Measurements from ENCODE around the gene HSPG2. TPM values are rescaled to one million over a fixed set of nuclear protein-coding genes. Genes with fewer than 3 reads are reported as not detected.
A peak's percentile ranks its signal among the peaks of the same experiment; 100 is the strongest.

Gene HSPG2
- total and polyA plus RNA-seq, 2 of the 13 experiments (the other 11 are each of a cell fraction or from before 2014, with no cell fraction given), result 9.1 to 13.1 TPM

- Histone ChIP-seq H3K9ac (ENCODE audit: insufficient read depth, low read depth, low read length) (no peak overlapping the region), H3K27ac (ENCODE audit: extremely low read length, insufficient read depth, low read length) (no peak overlapping the region), H3K27me3 (ENCODE audit: control insufficient read depth in 1 of 2, insufficient read depth in 2 of 2, low read length in 2 of 2) (no peaks in the 10 kb centered on the region), H3K9me3 (ENCODE audit: low read length) (no peaks in the 10 kb centered on the region), H3K79me2 (ENCODE audit: insufficient read depth, low read length) (no peaks in the 10 kb centered on the region), H3K4me1 (ENCODE audit: insufficient read depth, low read length) (no peaks in the 10 kb centered on the region), H2AFZ (ENCODE audit: low read length) (no peak overlapping the region), H4K20me1 (ENCODE audit: insufficient read depth, low read length) (no peaks in the 10 kb centered on the region), H3K4me2 (ENCODE audit: low read depth, low read length) (no peak overlapping the region), H3K36me3 (replicated peaks in 1 of 2; ENCODE audit: control insufficient read depth in 1 of 2, insufficient read depth in 2 of 2, low read length in 2 of 2) (peaks cover 20 to 46% of the 10 kb centered on the region in 2 experiments), H3K4me3 (replicated peaks in 1 of 3; ENCODE audit: insufficient read depth in 1 of 3, low read depth in 2 of 3, low read length in 3 of 3) (no peak overlapping the region)
- WGBS (ENCODE audit: low lambda C conversion rate), result 98% methylated on average over 17 of the region's 26 CpGs
- intact Hi-C loops (cut with micrococcal nuclease; ENCODE audit: unreplicated experiment) (no loop called here), in situ Hi-C loops (cut with HindIII; ENCODE audit: extremely low pct_ligation_motif_present, low pct_unique_long_range_greater_than_20kb) (no loop called here)
- BruUV-seq (replicated peaks), result no TSS peak
- TF ChIP-seq FOXA3 (CRISPR knock-in tag; IDR thresholded peaks at IDR 0.05), result no peak
- peak; percentile 1 for TF ChIP-seq HNRNPK (IDR thresholded peaks at IDR 0.05; ENCODE audit: low read depth, low read length, poor library complexity, severe bottlenecking)
- FAIRE-seq (no peak), ATAC-seq (no peak; the same call in 2 of the 3 replicates), DNase-seq (ENCODE audit: low spot score) (no peak)
- ChIA-PET POLR2A (no interaction called here), CTCF (ENCODE audit: low intra/inter-chr PET ratio, low total read pairs) (no interaction called here)
Measured at GRCh38 chr1:21887216-21887736, 49.8 kb downstream of the HSPG2 start.

- Histone ChIP-seq H3K9me3 (ENCODE audit: low read length) (no peaks in the 10 kb centered on the region), H4K20me1 (ENCODE audit: insufficient read depth, low read length) (no peaks in the 10 kb centered on the region), H3K27me3 (ENCODE audit: control insufficient read depth in 1 of 2, insufficient read depth in 2 of 2, low read length in 2 of 2) (no peaks in the 10 kb centered on the region), H3K9ac (ENCODE audit: insufficient read depth, low read depth, low read length) (no peak overlapping the region), H3K27ac (ENCODE audit: extremely low read length, insufficient read depth, low read length) (no peak overlapping the region), H3K36me3 (replicated peaks in 1 of 2; ENCODE audit: control insufficient read depth in 1 of 2, insufficient read depth in 2 of 2, low read length in 2 of 2) (peaks cover 20 to 44% of the 10 kb centered on the region in 2 experiments), H3K79me2 (ENCODE audit: insufficient read depth, low read length) (no peaks in the 10 kb centered on the region), H3K4me3 (replicated peaks in 1 of 3; ENCODE audit: insufficient read depth in 1 of 3, low read depth in 2 of 3, low read length in 3 of 3) (no peak overlapping the region), H2AFZ (ENCODE audit: low read length) (no peak overlapping the region), H3K4me2 (ENCODE audit: low read depth, low read length) (no peak overlapping the region), H3K4me1 (ENCODE audit: insufficient read depth, low read length) (no peaks in the 10 kb centered on the region)
- no peak for DNase-seq (ENCODE audit: low spot score)
- 86% methylated on average over 15 of the region's 15 CpGs for WGBS (ENCODE audit: low lambda C conversion rate)
- in situ Hi-C loops (cut with HindIII; ENCODE audit: extremely low pct_ligation_motif_present, low pct_unique_long_range_greater_than_20kb) (no loop called here), intact Hi-C loops (cut with micrococcal nuclease; ENCODE audit: unreplicated experiment) (no loop called here)
- CTCF ChIA-PET (ENCODE audit: low intra/inter-chr PET ratio, low total read pairs), result no interaction called here
- BruUV-seq (replicated peaks), result no TSS peak
- TF ChIP-seq HNRNPK (IDR thresholded peaks at IDR 0.05; ENCODE audit: low read depth, low read length, poor library complexity, severe bottlenecking) (peak; percentile 21), ZFX (CRISPR knock-in tag; IDR thresholded peaks at IDR 0.05; ENCODE audit: low read depth) (no peak)
- FAIRE-seq, result no peak
- no peak for ATAC-seq
- POLR2A ChIA-PET, result no interaction called here
Measured at GRCh38 chr1:21886486-21887215, 50.5 kb downstream of the HSPG2 start.
